HG02759 (cell line): Measurements from ENCODE around the gene NUP214.
"Not testable (repeated sequence)": the region's sequence is repeated elsewhere in the genome, so short reads cannot be mapped to it uniquely, and the experiment has no call there.

Experiments
- ATAC-seq: cut with Tn5 transposase; IDR thresholded peaks from one replicate; pipeline ENCODE4 v1.9.1; 2021; ENCODE audit warnings: mild to moderate bottlenecking, moderate library complexity; ENCODE audit not compliant: unreplicated experiment

Gene NUP214

DNA sequence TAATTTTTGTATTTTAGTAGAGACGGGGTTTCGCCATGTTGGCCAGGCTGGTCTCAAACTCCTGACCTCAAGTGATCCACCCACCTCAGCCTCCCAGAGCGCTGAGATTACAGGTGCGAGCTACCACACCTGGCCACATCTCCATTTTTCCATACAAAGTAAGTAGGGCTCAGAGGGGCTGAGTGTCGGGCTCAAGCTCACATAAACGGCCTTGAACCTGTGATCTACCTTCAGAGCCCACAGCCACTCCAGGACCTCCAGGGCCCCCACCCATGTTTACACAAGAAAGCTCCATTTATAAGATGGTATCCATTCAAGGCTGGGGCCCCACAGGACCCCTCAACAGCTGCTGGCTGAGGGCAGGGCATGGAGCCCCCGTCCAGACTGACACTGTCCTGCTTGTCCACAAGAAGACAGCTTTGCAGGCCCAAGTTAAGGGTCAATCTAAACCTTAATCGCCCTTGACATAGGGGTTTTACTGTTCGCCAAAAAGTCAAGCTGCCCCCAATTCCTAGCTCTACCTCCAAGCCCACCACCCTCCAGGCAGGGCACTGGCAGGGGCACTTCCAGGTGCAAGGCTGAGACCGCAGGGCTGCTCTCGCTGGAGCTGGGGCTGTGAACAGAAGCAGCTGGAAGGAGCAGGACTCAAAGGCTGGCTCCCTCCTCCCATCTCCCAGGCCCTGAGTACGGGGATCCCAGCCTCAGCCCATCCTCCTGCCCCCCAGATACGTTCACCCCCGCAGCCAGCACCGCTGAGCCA is 132.1 kb downstream of the NUP214 start:
- ATAC-seq: no peak

DNA sequence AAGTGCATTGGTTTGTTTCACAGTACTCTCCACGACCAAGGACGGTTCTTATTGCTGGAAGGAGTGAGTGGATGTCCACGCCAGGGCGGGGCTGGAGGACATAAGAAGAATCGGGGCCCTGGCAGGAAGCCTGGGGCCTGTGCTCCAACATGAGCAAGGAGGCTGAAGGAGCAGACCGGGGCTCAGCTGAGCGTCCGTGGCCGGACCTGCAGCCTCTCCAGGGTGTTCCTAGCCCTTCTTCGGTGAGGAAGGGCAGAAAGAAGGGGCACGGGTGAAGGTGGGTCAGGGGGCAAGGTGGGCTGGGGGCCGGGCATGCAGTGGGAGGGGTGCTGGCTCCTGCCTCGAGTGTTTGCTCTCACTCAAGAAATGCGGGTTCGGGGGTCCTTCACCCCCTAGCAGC is 132.8 kb downstream of the NUP214 start:
- no peak for ATAC-seq

DNA sequence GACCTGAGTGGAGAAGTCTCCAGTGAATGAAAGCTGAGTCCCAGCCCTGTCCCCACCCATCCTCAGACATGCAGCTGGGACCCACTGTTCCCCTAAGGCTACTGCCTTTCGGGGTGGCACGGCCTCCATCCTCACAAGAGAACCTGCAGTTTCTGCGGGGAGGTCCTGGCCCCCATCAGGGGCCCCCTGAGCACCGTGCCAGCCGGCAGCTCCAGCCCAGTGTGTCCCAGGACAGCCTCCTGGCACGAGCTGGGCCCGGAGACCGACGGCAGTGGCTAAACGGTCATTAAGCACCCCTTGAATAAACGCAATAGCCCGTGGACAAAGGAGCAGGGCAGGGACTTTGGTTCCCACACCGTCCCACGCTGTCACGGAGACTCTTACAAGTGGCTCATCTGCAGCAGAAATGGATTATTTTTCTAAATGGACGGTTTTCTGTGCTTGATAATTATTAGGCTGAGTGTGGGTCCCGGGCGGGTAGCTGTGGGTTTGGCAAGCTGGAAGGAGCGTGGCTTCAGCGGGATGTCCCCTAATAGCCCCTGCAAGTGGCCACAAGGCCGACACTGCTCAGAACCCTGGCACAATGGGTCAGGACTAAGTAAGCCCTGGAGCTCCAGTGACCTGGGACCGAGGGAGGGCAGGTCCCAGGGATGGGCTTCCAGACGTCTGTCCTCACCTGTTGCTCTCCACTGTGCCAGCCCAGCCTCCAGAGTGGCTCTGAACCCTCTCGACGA is 133.5 kb downstream of the NUP214 start:
- no peak for ATAC-seq

DNA sequence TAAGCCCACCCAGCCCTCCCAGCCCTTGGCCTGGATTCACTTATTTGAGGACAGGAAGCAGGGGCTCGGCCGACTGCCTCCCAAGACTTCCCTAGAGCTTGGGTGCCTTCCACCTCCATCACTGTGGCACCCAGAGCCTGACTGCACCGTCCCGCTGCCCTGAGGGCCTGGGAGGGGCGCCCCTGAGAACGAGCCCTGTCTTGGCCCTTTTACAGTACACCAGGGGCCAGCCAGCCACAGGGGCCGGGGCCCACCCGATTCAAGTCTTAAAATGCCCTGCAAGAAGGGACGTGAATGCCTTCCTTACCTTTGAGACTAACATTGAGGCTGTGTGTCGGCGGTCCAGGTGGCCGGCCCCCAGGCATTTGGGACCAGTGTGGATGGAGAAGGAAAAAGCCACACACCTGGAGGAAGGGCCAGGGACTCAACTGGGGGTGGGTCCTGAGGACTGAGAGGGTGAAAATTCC is 134.1 kb downstream of the NUP214 start:
- ATAC-seq: no peak

DNA sequence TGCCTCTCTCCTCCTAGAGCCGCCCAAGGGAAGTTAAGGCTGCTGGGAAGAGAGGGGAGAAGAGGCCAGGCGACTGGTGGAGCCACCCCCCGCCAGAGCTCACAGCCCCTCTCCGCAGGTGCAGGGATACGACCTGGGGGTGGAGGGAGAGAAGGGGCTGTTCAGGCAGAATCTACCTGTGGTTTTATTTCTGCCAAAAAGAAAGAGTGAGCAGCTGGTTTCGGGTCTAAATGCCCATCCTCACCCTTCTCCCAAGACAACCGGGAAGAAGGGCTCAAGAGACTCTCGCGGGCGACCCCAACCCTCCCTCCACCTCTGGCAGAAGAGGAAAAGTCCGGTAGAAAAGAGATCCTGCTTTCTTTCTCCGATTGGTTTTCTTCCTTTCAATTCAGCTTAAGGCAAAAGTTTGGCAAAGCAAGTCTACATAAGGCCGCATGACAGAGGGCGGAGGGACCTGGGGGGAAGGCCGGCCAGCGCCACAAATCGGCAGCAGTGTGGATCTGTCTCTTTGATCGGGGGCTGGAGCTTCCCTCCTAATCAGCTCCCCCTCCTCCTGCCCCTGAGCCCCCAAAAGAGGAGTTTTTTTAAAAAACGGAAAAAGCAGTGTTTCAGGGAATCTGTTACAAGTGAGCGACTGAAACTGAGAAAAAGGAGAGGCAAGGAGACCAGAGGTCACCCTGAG is 134.7 kb downstream of the NUP214 start:
- no peak for ATAC-seq

DNA sequence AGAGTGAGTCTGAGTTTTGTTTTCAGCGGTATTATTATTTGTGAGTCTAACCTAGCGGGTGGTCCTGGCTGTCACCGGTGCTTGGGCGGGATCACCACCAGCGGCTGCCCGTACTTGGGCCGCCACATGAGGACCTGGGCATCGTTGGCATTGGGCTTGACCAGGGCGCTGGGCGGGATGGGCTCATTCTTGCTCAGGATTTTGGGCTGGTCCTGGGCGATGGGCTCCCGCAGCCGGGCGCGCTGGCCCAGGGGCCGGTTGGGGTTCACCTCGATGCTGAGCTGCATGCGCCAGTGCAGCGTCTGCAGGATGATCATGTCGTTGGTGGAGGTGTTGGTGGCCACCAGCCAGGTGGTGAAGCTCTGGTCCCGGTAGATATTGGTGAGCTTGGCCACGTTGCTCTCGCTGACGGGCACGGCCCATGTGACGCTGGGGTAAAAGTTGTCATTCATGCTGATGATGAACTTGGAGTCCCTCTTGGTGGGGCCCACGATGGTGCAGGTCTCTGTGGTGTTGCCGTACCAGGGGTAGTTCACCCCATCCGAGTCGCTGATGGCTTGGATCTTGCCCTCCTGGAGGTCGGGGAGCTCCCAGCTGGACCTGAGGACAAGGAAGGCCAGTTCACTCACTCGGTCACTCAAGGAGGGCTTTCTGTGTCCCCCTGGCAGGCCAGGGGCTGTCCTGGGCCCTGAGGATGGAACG is 135.5 kb downstream of the NUP214 start:
- no peak for ATAC-seq

DNA sequence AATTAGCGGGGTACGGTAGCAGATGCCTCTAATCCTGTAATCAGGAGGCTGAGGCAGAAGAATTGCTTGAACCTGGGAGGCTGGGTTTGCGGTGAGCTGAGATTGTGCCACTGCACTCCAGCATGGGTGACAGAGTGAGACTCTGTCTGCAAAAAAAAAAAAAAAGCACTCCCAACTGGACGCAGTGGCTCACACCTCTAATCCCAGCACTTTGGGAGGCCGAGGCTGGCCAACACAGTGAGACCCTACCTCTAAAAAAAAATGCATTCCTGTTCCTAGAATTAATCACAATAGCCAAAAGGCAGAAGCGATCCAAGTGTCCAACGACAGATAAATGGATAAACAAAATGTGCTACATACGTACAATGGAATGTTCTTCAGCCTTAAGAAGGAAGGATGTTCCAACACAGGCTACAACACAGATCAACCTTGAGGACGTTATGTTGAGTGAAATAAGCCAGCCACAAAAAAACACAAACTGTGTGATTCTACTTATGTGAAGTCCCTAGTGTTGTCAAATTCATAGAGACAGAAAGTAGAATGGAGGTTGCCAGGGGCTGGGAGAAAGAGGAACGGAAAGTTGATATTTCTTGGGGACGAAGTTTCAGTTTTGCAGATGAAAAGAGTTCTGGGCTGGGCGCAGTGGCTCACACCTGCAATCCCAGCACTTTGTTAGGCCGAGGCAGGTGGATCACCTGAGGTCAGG is 137.1 kb downstream of the NUP214 start:
- no peak for ATAC-seq

DNA sequence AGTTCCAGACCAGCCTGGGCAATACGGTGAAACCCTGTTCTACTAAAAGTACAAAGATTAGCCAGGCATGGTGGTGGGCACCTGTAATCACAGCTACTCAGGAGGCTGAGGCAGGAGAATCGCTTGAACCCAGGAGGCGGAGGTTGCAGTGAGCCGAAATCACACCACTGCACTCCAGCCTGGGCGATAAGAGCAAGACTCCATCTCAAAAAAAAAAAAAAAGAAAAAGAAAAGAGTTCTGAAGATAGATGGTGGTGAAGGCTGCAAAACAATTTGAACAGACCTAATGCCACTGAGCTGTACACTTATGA is 137.6 kb downstream of the NUP214 start:
- ATAC-seq: not testable (repeated sequence)

DNA sequence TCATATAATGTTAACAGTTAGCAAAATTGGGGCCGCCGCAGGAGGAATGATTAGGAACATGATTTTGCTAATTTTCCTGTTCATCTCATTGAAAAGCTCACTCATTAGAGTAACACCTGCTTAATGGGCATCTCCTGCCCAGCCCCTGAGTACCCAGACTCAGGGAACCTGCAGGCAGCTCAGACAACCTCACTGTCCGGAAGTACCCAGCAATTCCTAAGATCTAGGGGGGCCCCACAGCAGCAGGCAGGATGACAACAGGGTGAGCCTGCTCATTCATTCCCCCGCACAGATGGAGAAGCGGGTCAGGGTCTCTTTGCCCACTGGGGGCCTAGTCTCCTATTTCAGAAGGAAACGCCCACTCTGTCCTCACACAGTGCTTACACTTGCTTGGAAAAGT is 138.3 kb downstream of the NUP214 start:
- no peak for ATAC-seq

DNA sequence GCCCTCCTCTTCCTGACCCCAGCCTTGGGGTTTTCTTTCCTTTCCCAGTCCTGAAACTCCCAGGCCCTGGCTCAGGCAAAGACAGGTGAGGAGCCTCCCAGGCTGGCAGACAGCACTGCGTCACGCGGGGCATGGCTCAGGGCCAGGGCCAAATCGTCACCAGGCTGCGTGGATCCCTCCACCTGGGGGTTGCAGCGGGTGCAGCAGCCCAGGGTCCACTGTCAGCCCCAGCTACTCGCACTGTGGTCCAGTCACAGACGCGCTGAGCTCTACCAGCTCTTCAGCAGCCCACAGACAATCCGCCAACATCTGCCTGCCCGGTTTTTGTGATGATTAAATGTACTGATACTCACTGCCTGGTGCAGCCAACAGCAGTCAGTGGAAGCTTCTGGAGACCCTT is 138.8 kb downstream of the NUP214 start:
- ATAC-seq: no peak

DNA sequence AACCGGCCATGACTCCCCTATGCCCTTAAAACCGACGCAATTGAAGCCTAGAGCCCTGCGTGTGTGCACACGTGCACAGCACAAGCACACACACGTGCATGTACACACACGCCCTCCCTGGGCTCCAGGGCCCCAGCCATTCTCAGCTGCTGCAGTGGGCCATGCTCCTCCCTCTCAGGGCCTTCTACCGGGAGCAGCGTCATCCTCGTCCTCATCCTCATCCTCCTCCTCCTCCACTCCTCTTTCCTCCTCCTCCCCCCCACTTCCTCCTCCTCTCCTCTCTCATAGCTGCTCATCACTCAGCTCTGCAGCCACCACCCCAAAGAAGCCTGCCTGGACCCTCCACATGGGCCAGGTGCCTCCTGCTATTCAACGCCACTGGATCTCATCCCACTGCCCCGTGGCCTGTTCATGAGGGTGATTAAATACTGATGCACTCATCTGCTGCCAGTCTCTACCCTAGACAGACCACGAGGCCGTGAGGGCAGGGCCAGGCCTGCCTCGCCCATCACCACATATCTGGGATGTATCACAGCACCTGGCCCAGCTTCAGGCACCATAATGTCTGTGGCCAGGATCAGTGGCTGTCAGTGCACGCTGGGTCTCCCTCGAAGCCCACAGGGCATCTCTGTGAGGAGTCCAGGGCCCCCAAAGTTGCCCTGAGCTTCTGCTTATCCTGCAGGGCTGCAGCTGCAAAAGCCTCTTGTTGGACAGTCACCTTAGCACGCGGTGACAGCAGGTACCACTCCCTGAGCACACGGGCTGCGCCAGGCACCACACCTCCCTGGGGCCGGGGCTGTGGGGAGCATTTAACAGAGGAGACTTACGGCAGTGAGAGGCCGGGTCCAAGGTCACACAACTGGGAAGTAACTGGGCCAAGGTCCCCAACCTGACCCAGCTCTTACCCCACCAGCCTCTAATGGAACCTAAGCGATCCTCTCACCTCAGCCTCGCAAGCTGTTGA is 141.2 kb downstream of the NUP214 start:
- no peak for ATAC-seq

DNA sequence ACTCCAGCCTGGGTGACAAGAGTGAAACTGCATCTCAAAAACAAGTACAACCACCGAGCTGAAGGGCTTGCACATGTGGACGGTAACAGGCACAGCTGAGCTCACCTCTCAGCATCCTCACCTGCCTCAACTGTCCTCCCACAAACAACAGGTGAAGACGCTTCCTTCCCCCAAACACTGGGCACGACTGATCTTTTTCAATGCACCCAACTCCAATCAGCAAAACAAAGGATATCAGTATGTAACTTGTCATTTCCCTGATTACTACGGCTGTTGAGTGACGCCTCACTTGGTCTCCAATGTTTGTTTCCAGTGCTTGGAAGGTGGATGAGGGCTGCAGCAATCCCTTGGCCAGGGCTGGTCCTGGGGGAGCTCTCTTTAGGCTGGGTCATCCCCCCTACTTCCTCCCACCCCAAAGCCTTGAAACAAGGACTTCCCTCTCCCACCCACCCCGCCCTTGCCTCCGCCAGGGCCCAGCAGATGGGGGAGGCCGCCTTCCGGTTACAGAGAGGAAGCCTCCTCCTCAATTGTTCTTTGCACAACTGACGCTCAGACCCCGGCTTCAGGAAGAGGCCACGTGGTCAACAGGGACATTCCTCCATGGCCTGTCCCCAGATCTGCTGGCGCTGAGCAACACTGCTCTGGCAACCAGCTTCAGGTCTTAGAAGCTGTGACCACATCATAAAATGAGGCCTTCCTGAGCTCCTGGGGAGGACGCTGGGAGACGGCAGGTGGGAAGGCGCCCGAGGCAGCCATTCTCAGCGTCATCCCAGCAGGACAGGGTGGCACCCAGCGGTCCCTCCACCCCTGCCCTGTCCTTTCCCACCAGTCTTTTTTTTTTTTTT is 145.0 kb downstream of the NUP214 start:
- ATAC-seq: no peak

DNA sequence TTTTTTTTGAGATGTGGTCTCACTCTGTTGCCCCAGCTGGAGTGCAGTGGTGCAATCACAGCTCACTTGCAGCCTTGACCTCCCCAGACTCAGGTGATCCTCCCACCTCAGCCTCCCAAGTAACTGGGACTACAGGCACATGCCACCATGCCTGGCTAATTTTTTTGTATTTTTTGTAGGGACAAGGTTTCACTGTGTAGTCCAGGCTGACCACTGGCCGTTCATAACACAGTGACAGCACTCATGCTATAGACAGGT is 145.6 kb downstream of the NUP214 start:
- ATAC-seq: not testable (repeated sequence)

DNA sequence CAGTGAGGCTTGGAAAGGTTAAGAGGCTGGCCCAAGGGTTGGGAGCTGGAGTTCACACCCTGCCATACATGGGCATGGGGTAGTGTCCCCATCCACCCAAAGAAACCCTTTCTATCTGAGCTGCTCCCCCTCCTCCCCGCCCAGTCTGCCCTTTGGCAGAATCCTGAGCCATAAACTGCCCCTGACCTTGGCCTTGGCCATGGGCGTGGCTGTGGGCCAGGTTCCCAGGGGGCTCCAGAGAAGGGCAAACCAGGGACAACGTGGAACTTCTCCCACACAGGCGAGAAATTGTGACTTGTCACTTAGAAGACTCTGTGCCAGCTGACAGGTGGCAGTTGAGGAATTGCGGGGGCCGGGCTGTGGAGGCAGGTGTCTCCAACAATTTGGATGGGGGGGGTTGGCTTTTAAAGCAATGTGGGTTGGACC is 146.1 kb downstream of the NUP214 start:
- no peak for ATAC-seq

DNA sequence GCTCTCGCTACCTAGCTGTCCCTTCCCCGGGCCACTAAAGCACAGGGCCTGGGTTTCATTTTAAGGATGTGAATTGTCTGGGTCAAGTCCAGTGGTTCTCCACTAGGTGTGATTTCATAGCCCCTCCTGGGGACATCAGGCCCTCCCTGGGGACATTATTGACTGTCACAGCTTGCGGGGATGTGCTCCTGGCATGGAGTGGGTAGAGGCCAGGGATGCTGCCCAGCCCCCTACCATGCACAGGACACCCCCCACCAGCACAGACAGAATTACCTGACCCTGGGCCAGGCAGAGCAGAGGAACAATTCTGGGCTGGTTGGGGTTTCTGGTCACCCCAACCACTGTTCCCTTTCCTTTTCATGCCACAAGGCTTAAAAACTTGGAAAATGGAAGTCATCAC is 146.8 kb downstream of the NUP214 start:
- ATAC-seq: no peak

DNA sequence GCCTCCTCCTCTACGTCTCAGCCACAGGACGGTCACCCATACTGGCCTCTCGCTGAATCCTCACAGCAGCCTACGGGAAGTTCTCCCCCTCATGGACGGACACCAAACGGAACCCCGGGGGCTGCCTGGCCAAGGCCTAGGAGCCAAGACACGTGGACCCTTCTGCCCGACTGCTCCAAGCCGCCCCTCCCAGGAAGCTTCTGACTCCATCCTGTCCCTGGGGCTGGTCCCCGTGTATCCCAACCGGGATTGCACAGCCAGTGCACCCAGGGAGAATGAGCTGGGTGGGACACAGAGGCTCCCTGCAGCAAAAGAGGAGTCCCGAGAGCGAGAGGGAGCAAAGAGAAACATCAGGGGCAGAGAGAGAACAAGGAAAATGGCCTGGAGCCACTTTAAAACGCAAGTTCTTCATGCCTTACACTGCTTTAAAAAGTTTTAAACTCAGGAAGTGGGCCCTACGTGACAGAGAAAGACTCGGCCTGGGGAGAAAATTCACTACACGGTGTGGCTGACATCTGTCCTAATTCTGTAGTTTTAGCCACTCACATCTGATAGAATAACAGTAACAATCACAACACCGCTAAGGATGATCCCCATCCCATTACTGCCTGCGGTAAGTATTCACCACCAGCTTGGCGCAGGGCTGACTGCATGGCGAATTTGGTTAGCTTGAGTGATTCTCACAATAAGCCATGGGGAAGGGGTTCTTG is 147.9 kb downstream of the NUP214 start:
- no peak for ATAC-seq

DNA sequence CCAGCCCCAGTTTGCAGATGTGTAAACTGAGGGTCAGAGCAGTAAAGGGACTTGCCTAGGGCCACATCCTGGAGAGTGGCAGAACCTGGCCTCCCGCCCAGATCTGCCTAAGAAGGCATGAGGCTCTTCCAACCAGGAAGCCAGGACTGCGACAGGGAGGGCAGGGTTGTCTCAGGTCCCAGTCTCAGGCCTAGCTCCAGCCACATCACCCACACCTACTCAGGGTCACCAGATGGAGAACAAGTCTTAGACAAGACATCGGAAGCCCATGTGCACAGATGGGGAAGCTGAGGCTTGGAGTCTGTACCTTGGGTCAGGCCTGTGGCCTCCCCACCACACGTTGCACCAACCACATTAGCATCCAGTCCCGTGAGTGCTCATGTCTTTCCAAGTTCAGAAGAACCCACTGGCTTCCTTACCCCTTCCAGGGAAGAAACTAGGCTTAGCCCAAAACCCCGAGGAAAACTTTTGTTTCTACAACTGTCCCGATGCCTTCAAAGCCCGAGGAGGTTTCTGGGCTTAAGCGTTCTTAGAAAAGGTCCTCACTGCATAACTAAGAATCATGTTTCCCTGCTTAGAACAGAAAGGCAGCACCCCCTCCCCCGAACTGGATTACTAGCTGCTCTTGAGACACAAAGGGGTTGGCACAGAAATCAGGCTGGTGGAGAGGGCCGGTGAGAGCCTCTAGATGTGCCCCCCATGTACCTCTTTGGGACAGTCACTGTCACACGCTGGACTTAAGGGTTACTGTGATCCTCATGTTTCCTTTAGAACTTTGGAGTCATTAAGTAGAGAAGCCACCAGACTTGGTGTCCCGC is 148.7 kb downstream of the NUP214 start:
- no peak for ATAC-seq
